ENCODE results near the gene ZSCAN20.

ZSCAN20 gene

DNA sequence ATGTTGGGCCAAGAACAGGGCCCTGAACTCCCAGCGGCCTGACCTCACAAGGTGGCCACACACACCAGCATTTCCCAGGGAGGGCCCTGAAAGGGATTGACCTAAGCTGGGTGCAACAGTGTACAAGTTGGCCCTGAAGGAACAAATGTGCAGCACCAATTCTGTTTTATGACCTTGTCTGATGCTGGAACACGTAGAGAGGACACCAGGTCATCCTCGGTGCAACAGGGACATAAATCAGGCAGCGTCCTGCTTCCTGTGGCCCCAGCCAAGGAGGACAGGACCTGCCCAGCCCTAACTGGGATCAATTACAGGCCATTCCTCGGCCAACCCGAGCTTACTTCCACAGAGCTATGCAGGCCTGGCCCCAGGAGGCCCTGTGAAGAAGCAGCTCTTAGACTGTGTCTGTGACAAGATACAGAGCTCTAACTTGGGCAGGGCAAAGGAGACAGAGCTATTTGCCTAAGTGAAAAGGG lies 28.7 kb upstream of the ZSCAN20 start:
- no peak for DNase-seq (ENCODE audit: low read depth in 2 of 2)

DNA sequence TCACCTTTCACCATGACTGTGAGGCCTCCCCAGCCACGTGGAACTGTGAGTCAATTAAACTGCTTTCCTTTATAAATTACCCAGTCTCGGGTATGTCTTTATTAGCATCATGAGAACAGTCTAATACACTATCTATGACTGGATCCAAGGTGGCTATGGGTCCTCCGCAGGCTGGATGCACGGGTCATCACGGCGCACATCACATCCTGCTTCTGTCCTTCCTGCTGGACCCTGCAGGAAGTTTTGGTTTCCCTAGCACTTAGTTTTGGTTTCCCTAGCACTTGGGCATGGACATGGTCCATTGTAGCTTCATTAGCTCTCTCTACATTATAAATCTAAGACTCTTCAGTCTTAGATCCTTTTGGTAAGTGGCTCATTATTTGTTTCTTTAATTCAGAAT lies 27.3 kb upstream of the ZSCAN20 start:
- DNase-seq (ENCODE audit: low read depth in 2 of 2): no peak

- DNase-seq (ENCODE audit: low read depth in 2 of 2): no peak
Measured at GRCh38 chr1:33446590-33446989, 25.9 kb upstream of the ZSCAN20 start.

DNA sequence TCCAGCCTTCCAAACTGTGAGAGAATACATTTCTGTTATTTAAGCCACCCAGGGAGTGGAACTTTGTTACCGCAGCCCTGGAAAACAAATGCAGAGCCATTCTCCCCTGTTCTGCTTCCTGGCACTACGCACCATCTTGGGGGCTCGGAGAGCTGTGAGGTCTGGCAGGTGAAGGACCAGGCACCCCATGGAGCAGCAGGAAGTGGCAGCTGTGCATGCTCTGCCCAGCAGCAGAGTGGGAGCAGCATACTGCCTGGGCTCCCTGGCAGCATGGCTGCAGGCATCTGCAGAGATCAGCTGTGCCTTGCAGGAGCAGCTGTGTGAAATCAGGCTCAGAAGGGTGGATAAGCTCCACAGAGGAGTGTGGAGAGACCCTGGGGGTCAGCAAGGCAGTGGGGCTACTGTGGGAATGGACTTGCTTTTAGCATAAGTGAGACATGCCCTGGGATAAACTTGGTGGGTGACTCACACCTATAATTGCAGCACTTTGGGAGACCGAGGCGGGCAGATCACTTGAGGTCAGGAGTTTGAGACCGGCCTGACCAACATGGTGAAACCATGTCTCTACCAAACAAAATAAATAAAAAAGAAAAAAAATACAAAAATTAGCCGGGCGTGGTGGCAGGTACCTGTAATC lies 17.7 kb upstream of the ZSCAN20 start:
- no peak for DNase-seq (ENCODE audit: low read depth in 2 of 2)

DNA sequence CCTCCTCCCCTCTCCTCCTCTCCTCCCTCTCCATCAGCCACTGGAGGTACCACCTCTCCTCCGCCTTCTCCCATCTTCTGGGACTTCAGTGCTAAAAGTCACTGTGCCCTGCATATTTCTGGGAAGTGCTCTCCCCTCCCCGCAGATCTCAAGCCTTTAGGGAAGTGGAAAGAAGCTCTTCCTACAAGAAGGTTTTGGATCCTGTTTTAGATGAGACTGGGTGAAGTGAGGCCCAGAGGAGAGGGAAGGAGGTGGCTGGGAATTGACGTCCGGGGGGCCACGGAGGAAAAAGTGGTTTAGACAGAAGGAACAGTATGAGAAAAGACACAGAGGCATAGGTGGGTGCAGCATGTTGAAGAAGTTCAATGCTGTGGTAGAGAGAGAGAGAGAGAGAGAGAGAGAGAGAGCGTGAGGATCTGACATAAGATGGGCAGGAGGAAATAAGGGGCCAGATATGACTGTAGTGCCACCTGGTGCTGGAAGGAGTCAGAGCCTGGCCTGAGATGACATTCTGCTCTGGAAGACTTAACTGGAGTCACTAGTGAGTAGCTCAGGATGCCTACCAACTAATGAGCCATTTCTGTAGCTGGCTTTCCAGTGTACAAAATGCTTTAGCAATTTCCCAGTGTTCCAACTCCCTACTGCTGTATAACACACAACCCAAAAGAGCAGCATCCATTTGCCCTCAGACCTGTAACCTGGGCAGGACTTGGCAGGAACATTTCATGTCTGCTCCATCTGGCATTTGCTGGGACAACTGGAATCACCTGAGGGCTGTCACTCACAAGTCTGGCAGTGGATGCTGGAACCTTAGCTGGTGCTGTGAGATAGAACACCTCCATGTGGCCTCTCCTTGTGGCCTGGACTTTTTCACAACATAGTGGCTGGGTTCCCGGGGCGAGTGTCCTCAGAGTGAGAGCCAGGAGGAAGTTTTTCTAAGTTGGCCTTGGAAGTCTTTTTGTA lies 16.6 kb upstream of the ZSCAN20 start:
- DNase-seq (ENCODE audit: low read depth in 2 of 2): peak in 1 of 2 experiments; percentile 10

DNA sequence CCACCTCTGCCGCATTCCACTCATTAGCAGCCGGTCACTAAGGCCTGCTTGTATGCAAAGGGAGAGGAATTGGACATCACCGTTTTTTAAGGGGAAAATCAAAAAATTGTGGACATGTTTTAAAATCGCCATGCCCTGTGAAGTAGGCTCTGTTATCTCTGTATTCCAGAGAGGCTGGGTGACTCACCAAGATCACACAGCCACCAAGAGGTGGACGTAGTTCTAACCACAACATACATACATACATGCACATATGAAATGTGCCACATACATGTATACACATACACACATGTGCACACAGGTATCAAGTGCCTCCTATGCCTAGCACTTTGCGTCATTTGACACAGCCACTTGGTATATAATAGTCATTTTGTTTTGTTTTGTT lies 16.0 kb upstream of the ZSCAN20 start:
- no peak for DNase-seq (ENCODE audit: low read depth in 2 of 2)

- DNase-seq (ENCODE audit: low read depth in 2 of 2): no peak
Measured at GRCh38 chr1:33459691-33460090, 12.8 kb upstream of the ZSCAN20 start.

DNA sequence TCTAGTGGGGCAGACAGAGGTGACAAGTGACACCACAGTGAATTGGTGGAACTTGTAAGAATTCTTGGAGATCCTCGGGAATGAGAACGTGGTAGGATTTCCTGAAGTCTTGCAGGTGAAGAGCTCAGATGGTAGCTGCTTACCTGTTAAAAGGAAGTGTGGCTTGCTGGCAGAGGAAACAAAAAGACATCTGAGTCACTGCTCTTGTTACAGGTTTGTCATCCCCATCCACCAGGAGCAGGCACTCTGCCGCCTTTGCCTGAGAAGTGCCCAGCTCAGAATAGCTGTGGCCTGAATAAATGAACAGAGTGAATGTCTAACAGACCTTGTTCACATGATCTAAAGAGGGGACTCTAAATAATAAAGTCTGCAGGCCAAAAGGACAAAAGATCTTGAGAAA lies 12.3 kb upstream of the ZSCAN20 start:
- no peak for DNase-seq (ENCODE audit: low read depth in 2 of 2)

- no peak for DNase-seq (ENCODE audit: low read depth in 2 of 2)
Measured at GRCh38 chr1:33460947-33461629, 11.4 kb upstream of the ZSCAN20 start.

DNA sequence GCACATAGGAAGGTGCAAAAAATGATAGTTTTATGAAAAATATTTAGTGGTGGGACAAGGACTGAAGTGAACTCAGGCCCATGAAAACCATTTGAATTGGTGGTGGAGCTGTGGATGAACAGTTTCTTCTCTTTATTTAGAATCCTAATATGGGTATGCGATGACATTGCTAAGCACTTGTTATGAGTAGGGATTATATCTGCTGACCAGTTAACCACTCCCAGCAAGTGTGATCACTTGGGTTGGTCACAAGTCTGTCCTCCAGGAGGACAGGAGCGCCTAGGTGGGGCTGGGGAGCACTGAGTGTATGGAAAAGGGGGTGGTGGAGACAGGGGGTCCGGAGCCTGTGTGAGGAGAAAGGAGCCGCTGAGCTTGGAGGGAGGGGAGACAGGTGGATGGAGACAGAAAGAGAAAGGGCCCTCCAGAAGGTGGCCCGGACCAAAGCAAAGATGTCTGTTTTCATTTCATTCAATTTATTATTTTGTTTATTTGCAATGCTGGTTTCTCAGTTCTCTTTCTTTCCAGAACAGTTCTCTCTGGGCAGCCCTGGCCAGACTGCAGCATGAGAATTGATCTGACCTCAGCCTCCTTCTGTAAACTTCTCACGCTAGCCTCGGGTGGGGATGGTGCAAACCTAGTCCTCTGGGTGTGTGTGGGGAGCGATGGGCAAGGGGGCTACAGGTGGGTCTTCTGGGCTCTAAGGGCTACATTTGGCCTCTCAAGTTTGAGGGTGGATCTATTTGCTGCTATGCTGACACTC lies 9.9 kb upstream of the ZSCAN20 start:
- DNase-seq (ENCODE audit: low read depth in 2 of 2): no peak

DNA sequence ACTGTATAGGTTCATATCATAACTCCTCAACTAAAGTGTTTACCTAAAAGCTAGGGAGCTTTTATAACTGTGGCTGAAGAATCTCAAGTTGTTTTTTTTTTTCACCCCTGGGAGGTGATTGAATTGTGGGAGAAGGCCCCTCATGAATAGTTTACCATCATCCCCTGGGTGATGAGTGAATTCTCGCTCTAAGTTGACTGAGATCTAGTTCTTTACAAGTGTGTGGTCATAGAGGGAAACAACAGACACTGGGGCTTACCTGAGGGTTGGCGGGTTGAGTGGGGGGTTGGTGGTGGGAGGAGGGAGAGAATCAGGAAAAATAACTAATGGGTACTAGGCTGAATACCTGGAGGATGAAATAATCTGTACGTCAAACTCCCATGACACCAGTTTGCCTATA lies 7.9 kb upstream of the ZSCAN20 start:
- DNase-seq (ENCODE audit: low read depth in 2 of 2): no peak

DNA sequence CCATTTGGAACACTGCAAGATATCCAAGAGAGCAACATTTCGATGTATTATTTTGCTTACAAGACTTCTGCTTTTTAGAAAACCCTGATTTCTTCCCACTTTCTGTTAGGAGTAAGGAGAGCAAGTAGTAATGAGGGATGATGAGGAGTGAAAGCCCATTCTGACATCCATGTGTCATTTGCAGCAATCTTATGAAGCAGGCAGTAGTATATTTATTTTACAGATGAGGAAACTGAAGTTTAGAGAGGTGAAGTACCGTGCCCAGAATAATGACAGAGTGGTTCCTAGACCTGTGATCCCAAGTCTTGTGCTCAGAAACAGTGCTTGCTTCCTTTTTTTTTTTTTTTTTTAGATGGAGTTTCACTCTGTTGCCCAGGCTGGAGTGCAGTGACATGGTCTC lies 7.1 kb upstream of the ZSCAN20 start:
- no peak for DNase-seq (ENCODE audit: low read depth in 2 of 2)

- no peak for DNase-seq (ENCODE audit: low read depth in 2 of 2)
Measured at GRCh38 chr1:33466159-33466558, 6.3 kb upstream of the ZSCAN20 start.

GRCh38 chr1:33468011-33468410 lies 4.4 kb upstream of the ZSCAN20 start:
- DNase-seq (ENCODE audit: low read depth in 2 of 2): no peak

- no peak for DNase-seq (ENCODE audit: low read depth in 2 of 2)
Measured at GRCh38 chr1:33468531-33468930, 3.9 kb upstream of the ZSCAN20 start.

DNA sequence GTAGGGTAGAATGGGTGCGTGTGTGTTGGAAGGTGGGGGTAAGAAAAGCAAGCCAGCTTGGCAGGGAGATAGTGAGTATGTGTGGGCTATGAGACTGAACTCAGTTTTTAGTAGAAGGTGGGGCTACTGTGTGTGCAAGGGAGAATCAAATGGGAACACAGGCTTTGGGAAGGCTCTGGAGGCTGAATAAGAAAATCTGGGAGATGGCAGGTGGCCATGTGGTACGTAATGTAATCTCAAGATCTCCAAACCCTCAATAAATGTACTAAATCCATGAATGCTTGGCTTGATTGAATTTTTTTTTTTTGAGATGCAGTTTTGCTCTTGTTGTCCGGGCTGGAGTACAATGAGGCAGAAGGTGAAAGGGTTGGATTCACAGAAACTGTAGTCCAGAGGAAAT lies 3.5 kb upstream of the ZSCAN20 start:
- DNase-seq (ENCODE audit: low read depth in 2 of 2): no peak

GRCh38 chr1:33469691-33470090 lies 2.8 kb upstream of the ZSCAN20 start:
- DNase-seq (ENCODE audit: low read depth in 2 of 2): no peak

DNA sequence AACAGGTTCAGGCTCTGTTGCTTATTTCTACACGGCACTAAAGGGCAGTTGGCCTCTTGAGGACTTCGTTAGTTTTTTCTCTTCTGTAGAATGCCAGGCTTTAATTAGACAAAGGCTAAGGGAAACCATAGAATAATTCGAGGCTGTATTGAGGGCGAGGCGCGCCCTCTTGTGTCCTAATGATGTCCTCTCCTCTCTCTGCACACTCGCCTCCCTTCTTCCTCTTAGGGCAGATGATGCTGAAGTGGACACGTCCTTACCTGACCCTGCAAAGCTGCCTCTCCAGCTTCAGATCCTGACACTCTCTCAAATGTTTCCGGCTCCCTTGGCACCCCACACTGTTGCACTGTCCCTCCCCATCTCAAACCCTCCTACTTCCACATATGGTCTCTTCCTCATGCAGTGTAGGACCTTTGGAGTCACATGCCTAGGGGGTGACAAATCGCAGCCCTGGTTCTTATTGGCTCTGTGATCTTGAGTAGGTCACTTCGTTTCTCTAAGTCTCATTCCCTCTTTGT lies 1.9 kb upstream of the ZSCAN20 start:
- peak; percentile 15 to 42 for DNase-seq (ENCODE audit: low read depth in 2 of 2)

- no peak for DNase-seq (ENCODE audit: low read depth in 2 of 2)
Measured at GRCh38 chr1:33471416-33471815, 1.0 kb upstream of the ZSCAN20 start.

- DNase-seq (ENCODE audit: low read depth in 2 of 2): no peak
Measured at GRCh38 chr1:33473900-33474299, 1.5 kb downstream of the ZSCAN20 start.

GRCh38 chr1:33477451-33477850 lies 5.0 kb downstream of the ZSCAN20 start:
- no peak for DNase-seq (ENCODE audit: low read depth in 2 of 2)

DNA sequence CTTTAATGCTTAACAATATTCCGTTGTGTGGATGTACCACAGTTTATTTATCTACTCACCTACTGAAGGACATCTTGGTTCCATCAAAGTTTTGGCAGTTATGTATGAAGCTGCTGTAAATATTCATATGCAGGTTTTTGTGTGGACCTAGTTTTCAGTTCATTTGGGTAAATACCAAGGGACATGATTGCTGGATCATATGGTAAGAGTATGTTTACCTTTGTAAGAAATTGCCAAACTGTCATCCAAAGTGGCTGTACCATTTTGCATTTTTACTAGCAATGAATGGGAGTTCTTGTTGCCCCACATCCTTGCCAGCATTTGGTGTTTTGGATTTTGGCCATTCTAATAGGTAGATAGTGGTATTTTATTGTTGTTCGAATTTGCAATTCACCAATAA lies 10.0 kb downstream of the ZSCAN20 start:
- DNase-seq (ENCODE audit: low read depth in 2 of 2): no peak
